Pancreas (tissue), 10 donors: ENCODE results near the gene PARL. TPM values are rescaled to one million over a fixed set of nuclear protein-coding genes. Genes with fewer than 3 reads are reported as not detected.

Source experiments
- ATAC-seq, 4 donors: fragments of 200-7000 bp; cut with Tn5 transposase; one replicate each; pipeline versions ENCODE4 v1.8.0 to v1.9.1; 2020; ENCODE audit warnings: mild to moderate bottlenecking in 4 of 4, moderate library complexity in 4 of 4
- DNase-seq, 6 donors: peaks; one replicate each; pipeline ENCODE4 v3.0.0-alpha.2; 2020
- FAIRE-seq: peaks from 2 replicates; lab custom pipeline; 2012; peaks lifted over from hg19 to GRCh38; lab: Jason Lieb, UNC
- H3K27ac ChIP-seq, 4 donors: fragments of 200-600 bp; sonication (generic); 1 replicate in 3 of 4; 2 replicates in 1 of 4; pipeline versions ENCODE4 v1.5.0 to v1.8.0; 2020
- H3K27me3 ChIP-seq, 4 donors: fragments of 200-600 bp; one replicate each; pipeline ENCODE4 v1.8.0; 2021
- H3K36me3 ChIP-seq, 3 donors: fragments of 200-600 bp; sonication (generic) in 1 of 3; one replicate each; pipeline versions ENCODE4 v1.5.0 to v1.8.0; 2020 to 2021
- H3K4me1 ChIP-seq, 3 donors: fragments of 200-600 bp; one replicate each; pipeline ENCODE4 v1.8.0; 2021
- H3K4me3 ChIP-seq, 4 donors: fragments of 200-600 bp; sonication (generic) in 2 of 4; one replicate each; pipeline versions ENCODE4 v1.5.0 to v1.8.0; 2020 to 2021
- H3K9me3 ChIP-seq, 4 donors: fragments of 200-600 bp; one replicate each; pipeline ENCODE4 v1.8.0; 2021
- WGBS, 2 donors: extraction: QIAGEN DNeasy Blood & Tissue Kit; methylation state at CpG; one replicate each; pipeline ENCODE4 v1.1.7; 2013; 5-methylcytosine and 5-hydroxymethylcytosine counted together
- intact Hi-C, 3 donors: fragments of 100-400 bp; cut with DNase I; formaldehyde crosslinking; loops; one replicate each; pipeline versions ENCODE4 v1.11.1 to v1.14.2; 2022
- polyA plus RNA-seq, 2 donors: library from polyadenylated mRNA; stranded (reverse); fragments of 200-250 nt; gene quantifications; one replicate each; pipeline ENCODE4 v1.2.3, GENCODE V29; 2013
- total RNA-seq, 6 donors: library from RNA; stranded (reverse); fragmentation: NEBNext Ultra II Directional in 4 of 6; extraction: Animal tissue kit (Norgen Biotek cat#: 25700) in 4 of 6; gene quantifications; one replicate each; pipeline versions ENCODE4 v1.2.1 to v1.2.4, GENCODE V29; 2021 to 2023
- TF ChIP-seq, protein P1 (sequence below), 4 donors: fragments of 200-600 bp; sonication (generic) in 3 of 4; IDR thresholded peaks; one replicate each; pipeline versions ENCODE4 v1.5.0 to v1.8.0; 2021; ENCODE audit warnings: antibody characterized with exemption in 4 of 4
- donor health status: healthy with polysubstance abuse.
- donor health status: DM: no; HTN: no; CAD: no; lungs with moderate emphysema.
- donor health status: DM: no; HTN: no; CAD: no.
- donor health status: control.
- donor health status: control.
- donor health status: Bipolar disorder and iron deficiency.
- donor health status: DM: yes; HTN: yes; CAD: no.
- donor health status: DM: no; HTN: no; CAD: no.
- donor health status: DM: no; HTN: no; CAD: no.
- donor health status: DM: yes; HTN: yes; CAD: no.

Gene PARL
- total and polyA plus RNA-seq, 8 donors = 26.4 to 65.8 (median 36.1) TPM

DNA sequence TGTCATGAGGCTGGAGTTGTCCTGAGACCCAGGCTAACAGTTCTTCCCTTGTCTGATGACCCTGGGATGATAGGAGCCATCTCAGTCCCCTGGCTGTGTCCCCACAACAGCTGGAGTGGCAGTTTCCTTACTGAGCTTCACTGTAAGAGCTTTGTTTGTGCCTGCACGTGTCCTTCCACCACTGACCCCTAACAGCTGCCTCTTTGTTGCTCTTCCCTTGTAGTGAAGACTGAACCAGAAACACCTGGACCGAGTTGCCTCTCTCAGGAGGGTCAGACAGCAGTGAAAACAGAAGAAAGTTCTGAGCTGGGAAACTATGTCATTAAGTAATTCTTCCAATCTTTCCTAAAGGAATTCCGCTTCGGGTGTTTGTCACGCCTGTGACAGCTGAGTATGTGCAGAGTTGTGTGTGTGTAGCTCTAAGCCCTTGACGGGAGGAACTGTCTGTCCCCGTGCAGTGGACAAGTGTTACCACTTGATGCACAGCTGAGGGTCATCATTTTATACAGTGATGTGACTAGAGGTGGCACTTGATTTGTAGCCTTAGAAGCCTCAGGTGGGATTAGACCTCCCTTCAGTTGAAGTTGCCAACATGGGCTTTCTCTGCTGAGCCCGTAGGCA is 84.3 kb downstream of the PARL start:
- 85 to 91% methylated on average over 8 of the region's 8 CpGs for WGBS, 2 donors
- Histone ChIP-seq H3K4me3 (no peak overlapping the region), H3K36me3 (peaks cover 0 to 32% (median 7%) of the 10 kb centered on the region in 3 donors), H3K4me1 (no peaks in the 10 kb centered on the region), H3K27ac (no peak overlapping the region), H3K27me3 (no peaks in the 10 kb centered on the region), H3K9me3 (no peaks in the 10 kb centered on the region)
- no peak for ATAC-seq
- no peak for DNase-seq
- intact Hi-C loops = no loop called here
- FAIRE-seq = no peak
- TF ChIP-seq, protein P1, sequence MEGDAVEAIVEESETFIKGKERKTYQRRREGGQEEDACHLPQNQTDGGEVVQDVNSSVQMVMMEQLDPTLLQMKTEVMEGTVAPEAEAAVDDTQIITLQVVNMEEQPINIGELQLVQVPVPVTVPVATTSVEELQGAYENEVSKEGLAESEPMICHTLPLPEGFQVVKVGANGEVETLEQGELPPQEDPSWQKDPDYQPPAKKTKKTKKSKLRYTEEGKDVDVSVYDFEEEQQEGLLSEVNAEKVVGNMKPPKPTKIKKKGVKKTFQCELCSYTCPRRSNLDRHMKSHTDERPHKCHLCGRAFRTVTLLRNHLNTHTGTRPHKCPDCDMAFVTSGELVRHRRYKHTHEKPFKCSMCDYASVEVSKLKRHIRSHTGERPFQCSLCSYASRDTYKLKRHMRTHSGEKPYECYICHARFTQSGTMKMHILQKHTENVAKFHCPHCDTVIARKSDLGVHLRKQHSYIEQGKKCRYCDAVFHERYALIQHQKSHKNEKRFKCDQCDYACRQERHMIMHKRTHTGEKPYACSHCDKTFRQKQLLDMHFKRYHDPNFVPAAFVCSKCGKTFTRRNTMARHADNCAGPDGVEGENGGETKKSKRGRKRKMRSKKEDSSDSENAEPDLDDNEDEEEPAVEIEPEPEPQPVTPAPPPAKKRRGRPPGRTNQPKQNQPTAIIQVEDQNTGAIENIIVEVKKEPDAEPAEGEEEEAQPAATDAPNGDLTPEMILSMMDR (IDR thresholded peaks at IDR 0.05) = no peak

DNA sequence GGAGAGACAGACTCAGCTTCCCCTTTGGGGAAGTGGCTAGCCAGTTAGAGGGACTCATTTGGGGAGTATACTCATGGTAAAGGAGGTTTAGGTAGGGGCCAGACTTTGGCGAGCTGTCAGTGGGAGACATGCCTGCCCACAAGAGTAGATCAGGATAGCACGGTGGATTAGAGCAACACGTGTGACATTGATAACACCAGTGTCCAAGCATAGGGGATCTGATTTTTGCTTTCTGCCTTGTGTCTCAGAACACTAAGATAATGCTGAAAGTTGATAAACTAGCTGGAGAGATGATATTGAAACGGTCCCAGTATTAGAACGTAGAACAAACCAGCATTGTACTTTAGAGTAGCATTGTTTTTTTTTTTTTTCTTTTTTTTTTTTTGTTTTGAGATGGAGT is 85.2 kb downstream of the PARL start:
- TF ChIP-seq, protein P1 (IDR thresholded peaks at IDR 0.05) = no peak
- Histone ChIP-seq H3K27me3 (no peaks in the 10 kb centered on the region), H3K9me3 (no peaks in the 10 kb centered on the region), H3K4me1 (no peaks in the 10 kb centered on the region), H3K36me3 (peaks cover 0 to 26% (median 7%) of the 10 kb centered on the region in 3 donors), H3K27ac (no peak overlapping the region), H3K4me3 (no peak overlapping the region)
- ATAC-seq = no peak
- intact Hi-C loops = no loop called here
- FAIRE-seq = no peak
- no peak for DNase-seq
- 88 to 94% methylated on average over 5 of the region's 5 CpGs for WGBS, 2 donors

DNA sequence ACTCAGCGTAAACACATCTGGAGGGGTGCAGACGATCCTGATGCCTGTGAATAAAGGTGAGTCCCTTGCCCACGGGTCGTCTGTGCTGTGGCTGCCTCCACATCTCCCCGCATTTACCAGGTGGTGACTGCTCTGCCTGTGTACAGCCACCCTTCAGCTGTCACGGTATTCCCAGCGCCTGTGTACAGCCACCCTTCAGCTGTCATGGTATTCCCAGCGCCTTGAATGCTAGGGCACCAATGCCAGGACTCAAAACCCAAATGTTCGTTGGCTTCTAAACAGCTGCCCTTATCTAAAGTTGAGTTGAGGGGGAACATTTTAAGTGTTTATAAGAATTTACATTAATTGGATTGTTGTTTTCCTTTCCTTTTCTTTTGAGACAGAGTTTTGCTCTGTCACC is 86.7 kb downstream of the PARL start:
- H3K36me3 ChIP-seq = peaks cover 0 to 20% (median 3%) of the 10 kb centered on the region in 3 donors

DNA sequence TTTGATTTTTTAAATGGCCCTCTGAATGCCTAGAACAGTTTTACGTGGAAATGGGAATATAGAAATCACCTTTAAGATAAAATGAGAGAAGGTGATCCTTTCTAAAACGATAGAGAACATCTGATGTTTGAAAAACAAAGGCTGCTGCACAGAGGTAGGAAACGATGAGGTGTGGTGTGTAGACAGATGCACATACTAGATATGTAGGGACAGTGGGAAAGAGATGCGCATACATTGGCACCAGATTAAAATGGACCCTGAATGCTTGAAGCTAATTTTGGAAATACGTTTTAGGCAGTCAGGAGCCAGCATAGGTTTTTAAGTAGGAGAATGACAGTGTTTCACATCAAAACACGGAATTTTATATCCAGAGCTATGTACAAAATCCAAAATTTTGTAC is 88.3 kb downstream of the PARL start:
- TF ChIP-seq, protein P1 (IDR thresholded peaks at IDR 0.05) = no peak
- no peak for ATAC-seq
- no peaks in the 10 kb centered on the region for H3K9me3 ChIP-seq
- 86 to 93% methylated on average over 6 of the region's 6 CpGs for WGBS, 2 donors
- no peaks in the 10 kb centered on the region for H3K27me3 ChIP-seq
- peaks cover 0 to 8% (median 3%) of the 10 kb centered on the region in 3 donors for H3K36me3 ChIP-seq
- no peaks in the 10 kb centered on the region for H3K4me1 ChIP-seq
- FAIRE-seq = no peak
- H3K27ac ChIP-seq = no peak overlapping the region
- intact Hi-C loops = no loop called here
- DNase-seq = no peak
- H3K4me3 ChIP-seq = no peak overlapping the region

More for the DNA sequence above, 86.7 kb downstream of the PARL start:
- no peak for DNase-seq
- no peaks in the 10 kb centered on the region for H3K4me1 ChIP-seq
- no peaks in the 10 kb centered on the region for H3K9me3 ChIP-seq
- H3K27me3 ChIP-seq = no peaks in the 10 kb centered on the region
- TF ChIP-seq, protein P1 (IDR thresholded peaks at IDR 0.05) = no peak
- H3K4me3 ChIP-seq = no peak overlapping the region
- ATAC-seq = no peak
- H3K27ac ChIP-seq = no peak overlapping the region
- WGBS, 2 donors = 85 to 87% methylated on average over 9 of the region's 9 CpGs
- intact Hi-C loops = no loop called here
- FAIRE-seq = no peak

DNA sequence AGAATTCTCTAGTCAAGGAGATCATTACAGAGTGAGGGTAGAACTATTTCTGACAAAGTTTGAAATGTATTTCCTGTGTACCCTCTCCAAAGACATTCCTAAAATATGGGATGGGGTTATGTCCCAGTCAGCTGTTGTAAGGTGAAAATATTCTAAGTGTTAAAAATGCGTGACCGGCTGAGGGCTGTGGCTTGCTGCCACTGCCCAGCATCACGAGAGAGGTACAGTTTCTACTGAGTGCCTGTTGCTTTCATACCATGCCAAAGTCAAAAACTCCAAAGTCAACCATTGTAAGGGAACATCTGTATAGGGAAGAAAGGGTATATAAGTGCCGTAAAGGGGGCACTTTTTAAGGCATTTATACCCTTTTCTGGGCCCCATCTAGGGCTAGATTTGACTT is 90.2 kb downstream of the PARL start:
- TF ChIP-seq, protein P1 (IDR thresholded peaks at IDR 0.05) = no peak
- H3K36me3 ChIP-seq = peaks cover 0 to 6% (median 0%) of the 10 kb centered on the region in 3 donors
- FAIRE-seq = no peak

More for the DNA sequence above, 90.2 kb downstream of the PARL start:
- H3K27ac ChIP-seq = no peak overlapping the region
- intact Hi-C loops = no loop called here
- no peak for DNase-seq
- H3K4me3 ChIP-seq = no peak overlapping the region
- 95 to 99% methylated on average over 4 of the region's 4 CpGs for WGBS, 2 donors
- no peaks in the 10 kb centered on the region for H3K9me3 ChIP-seq
- H3K4me1 ChIP-seq = no peaks in the 10 kb centered on the region
- no peak for ATAC-seq
- no peaks in the 10 kb centered on the region for H3K27me3 ChIP-seq
